ENCODE measurements around the gene BAIAP2. TPM values are rescaled to one million over a fixed set of nuclear protein-coding genes. Genes with fewer than 3 reads are reported as not detected.

BAIAP2 gene
- polyA plus RNA-seq, 2 of the 4 experiments (the other 2 are of a cell fraction) = 7.1 to 27.5 TPM

DNA sequence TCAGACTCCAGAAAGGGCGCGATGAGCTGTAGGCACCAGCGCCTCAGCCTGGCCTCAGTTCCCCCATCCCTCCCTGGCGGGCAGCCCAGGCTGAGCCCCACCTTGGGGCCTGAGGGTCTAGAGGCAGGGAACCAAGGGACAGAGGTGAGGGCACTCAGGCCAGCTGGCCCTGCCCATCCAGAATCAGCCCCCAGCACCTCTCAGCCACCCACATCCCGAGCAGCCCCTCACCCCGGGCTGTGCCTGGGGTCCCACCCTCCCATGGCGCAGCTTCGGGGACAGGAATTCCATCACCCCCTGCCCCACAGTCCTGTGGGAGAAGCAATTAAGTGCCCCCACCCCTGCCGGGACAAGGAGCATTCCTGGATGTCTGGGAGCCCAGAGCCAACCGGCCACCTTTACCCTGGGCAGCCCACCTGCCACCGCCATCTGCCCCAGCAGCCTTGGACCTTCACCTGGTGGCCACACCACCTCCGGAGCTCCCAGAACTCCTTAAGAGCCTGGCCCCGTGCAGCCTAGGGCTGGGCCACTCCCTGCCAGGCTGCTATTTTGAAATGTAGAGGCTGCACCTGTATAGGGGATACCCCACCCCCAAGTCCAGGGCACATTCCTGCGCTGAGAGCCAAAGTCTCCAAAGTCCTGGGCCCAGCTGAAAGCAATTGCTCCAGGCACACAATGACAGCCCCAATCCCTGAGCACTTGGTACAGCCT is 96.7 kb downstream of the BAIAP2 start:
- Histone ChIP-seq H3K27ac (no peak overlapping the region), H3K4me3 (no peak overlapping the region), H3K4me1 (no peaks in the 10 kb centered on the region), H3K4me2 (no peak overlapping the region), H3K9me3 (no peaks in the 10 kb centered on the region)
- ChIA-PET CTCF (interaction anchor here (0.6 to 5.5 kb wide), 9 partner anchors 9 to 98 kb away, joined by 3 to 51 read pairs (median 4); no protein-coding TSS in a partner anchor), POLR2A (no interaction called here)
- FAIRE-seq = no peak
- ATAC-seq = no peak
- 79% methylated on average over 14 of the region's 14 CpGs for WGBS (ENCODE audit: missing lambda C conversion rate)
- no peak for TF ChIP-seq EHF (CRISPR knock-in tag; IDR thresholded peaks at IDR 0.05)
- no peak for TF ChIP-seq ZC3H11A (IDR thresholded peaks at IDR 0.05)
- TF ChIP-seq NR3C1 (IDR thresholded peaks at IDR 0.05) = no peak
- no peak for TF ChIP-seq TFCP2L1 (CRISPR knock-in tag; IDR thresholded peaks at IDR 0.05)
- TF ChIP-seq, protein P1, sequence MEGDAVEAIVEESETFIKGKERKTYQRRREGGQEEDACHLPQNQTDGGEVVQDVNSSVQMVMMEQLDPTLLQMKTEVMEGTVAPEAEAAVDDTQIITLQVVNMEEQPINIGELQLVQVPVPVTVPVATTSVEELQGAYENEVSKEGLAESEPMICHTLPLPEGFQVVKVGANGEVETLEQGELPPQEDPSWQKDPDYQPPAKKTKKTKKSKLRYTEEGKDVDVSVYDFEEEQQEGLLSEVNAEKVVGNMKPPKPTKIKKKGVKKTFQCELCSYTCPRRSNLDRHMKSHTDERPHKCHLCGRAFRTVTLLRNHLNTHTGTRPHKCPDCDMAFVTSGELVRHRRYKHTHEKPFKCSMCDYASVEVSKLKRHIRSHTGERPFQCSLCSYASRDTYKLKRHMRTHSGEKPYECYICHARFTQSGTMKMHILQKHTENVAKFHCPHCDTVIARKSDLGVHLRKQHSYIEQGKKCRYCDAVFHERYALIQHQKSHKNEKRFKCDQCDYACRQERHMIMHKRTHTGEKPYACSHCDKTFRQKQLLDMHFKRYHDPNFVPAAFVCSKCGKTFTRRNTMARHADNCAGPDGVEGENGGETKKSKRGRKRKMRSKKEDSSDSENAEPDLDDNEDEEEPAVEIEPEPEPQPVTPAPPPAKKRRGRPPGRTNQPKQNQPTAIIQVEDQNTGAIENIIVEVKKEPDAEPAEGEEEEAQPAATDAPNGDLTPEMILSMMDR (IDR thresholded peaks at IDR 0.05) = no peak
- no peak for TF ChIP-seq MAFK (IDR thresholded peaks at IDR 0.05; ENCODE audit: partially characterized antibody)
- TF ChIP-seq CHD4 (IDR thresholded peaks at IDR 0.05; ENCODE audit: borderline replicate concordance) = no peak
- no peak for TF ChIP-seq CBX8 (IDR thresholded peaks at IDR 0.05)
- TF ChIP-seq HOXA7 (CRISPR knock-in tag; IDR thresholded peaks at IDR 0.05) = no peak
- no peak for TF ChIP-seq PHF8 (IDR thresholded peaks at IDR 0.05; ENCODE audit: borderline replicate concordance, low read depth)
- no peak for TF ChIP-seq MAZ (IDR thresholded peaks at IDR 0.05; ENCODE audit: borderline replicate concordance, low read depth, low read length)
- no peak for TF ChIP-seq FOXS1 (CRISPR knock-in tag; IDR thresholded peaks at IDR 0.05)
- TF ChIP-seq, protein P2, sequence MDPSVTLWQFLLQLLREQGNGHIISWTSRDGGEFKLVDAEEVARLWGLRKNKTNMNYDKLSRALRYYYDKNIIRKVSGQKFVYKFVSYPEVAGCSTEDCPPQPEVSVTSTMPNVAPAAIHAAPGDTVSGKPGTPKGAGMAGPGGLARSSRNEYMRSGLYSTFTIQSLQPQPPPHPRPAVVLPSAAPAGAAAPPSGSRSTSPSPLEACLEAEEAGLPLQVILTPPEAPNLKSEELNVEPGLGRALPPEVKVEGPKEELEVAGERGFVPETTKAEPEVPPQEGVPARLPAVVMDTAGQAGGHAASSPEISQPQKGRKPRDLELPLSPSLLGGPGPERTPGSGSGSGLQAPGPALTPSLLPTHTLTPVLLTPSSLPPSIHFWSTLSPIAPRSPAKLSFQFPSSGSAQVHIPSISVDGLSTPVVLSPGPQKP (IDR thresholded peaks at IDR 0.05; ENCODE audit: low read depth, low read length) = no peak
- TF ChIP-seq RFX5 (IDR thresholded peaks at IDR 0.05) = no peak
- no peak for TF ChIP-seq CHD2 (IDR thresholded peaks at IDR 0.05; ENCODE audit: low read length, partially characterized antibody)
- TF ChIP-seq RCOR1 (IDR thresholded peaks at IDR 0.05; ENCODE audit: low read depth, low read length) = no peak
- DNase-seq (ENCODE audit: low read depth in 1 of 2, low spot score in 1 of 2) = no peak

DNA sequence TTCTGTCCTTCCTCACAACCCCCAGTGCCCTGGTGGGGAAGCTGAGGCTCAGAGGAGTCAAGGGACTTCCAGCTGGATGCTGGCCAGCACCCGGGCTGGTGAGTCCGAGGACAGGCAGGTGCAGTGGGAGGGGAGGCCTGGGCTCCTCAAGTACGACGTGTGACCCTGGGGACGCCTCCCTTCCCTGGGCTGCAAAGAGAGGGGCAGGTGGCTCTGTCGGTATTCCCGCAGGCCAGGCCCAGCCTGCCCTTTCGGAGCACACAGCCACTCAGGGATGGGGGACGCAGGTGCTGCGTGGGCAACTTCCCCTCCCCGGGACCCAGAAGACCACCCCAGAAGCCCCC is 97.2 kb downstream of the BAIAP2 start:
- DNase-seq (ENCODE audit: low read depth in 1 of 2, low spot score in 1 of 2) = no peak
- no peak for ATAC-seq
- Histone ChIP-seq H3K9me3 (no peaks in the 10 kb centered on the region), H3K27ac (no peak overlapping the region), H3K4me1 (no peaks in the 10 kb centered on the region), H3K4me3 (no peak overlapping the region), H3K4me2 (no peak overlapping the region)
- no peak for FAIRE-seq
- TF ChIP-seq GATA3 (IDR thresholded peaks at IDR 0.05; ENCODE audit: borderline replicate concordance) (no peak), HDAC2 (IDR thresholded peaks at IDR 0.05) (no peak), ESRRA (IDR thresholded peaks at IDR 0.05; ENCODE audit: borderline replicate concordance, low read length) (no peak), HOXA7 (CRISPR knock-in tag; IDR thresholded peaks at IDR 0.05) (no peak), ZFP36 (IDR thresholded peaks at IDR 0.05; ENCODE audit: borderline replicate concordance, partially characterized antibody) (no peak)
- TF ChIP-seq, protein P3, sequence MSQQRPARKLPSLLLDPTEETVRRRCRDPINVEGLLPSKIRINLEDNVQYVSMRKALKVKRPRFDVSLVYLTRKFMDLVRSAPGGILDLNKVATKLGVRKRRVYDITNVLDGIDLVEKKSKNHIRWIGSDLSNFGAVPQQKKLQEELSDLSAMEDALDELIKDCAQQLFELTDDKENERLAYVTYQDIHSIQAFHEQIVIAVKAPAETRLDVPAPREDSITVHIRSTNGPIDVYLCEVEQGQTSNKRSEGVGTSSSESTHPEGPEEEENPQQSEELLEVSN (IDR thresholded peaks at IDR 0.05; ENCODE audit: borderline replicate concordance, low read depth) = no peak
- ChIA-PET POLR2A (no interaction called here), CTCF (interaction anchor here (0.7 to 5.5 kb wide), 7 partner anchors 8 to 98 kb away, joined by 3 to 51 read pairs (median 4); no protein-coding TSS in a partner anchor)
- 66% methylated on average over 11 of the region's 11 CpGs for WGBS (ENCODE audit: missing lambda C conversion rate)

All from A549 (cell line).